Left lung (tissue), 10 donors: ENCODE measurements around the gene TWSG1. TPM values are rescaled to one million over a fixed set of nuclear protein-coding genes. Genes with fewer than 3 reads are reported as not detected.
"Not testable (repeated sequence)": the region's sequence is repeated elsewhere in the genome, so short reads cannot be mapped to it uniquely, and the experiment has no call there.

Experiments
- ATAC-seq: fragments of 200-7000 bp; cut with Tn5 transposase; one replicate; pipeline ENCODE4 v1.9.1; 2020; ENCODE audit warnings: moderate library complexity
- DNase-seq, 4 donors: peaks; one replicate each; pipeline ENCODE4 v3.0.0-alpha.2; 2013 to 2020
- H3K27ac ChIP-seq, 2 donors: fragments of 200-600 bp; sonication (generic) in 1 of 2; one replicate each; pipeline versions ENCODE4 v1.5.0 to v1.8.0; 2020 to 2021
- H3K27me3 ChIP-seq, 2 donors: fragments of 200-600 bp; sonication (generic) in 1 of 2; one replicate each; pipeline versions ENCODE4 v1.5.0 to v1.8.0; 2020 to 2021
- H3K36me3 ChIP-seq, 2 donors: fragments of 200-600 bp; sonication (generic) in 1 of 2; one replicate each; pipeline versions ENCODE4 v1.5.0 to v1.8.0; 2020 to 2021
- H3K4me1 ChIP-seq, 2 donors: fragments of 200-600 bp; one replicate each; pipeline ENCODE4 v1.8.0; 2021
- H3K4me3 ChIP-seq, 2 donors: fragments of 200-600 bp; sonication (generic) in 1 of 2; one replicate each; pipeline versions ENCODE4 v1.5.0 to v1.8.0; 2020 to 2021; ENCODE audit warnings: mild to moderate bottlenecking in 1 of 2
- H3K9me3 ChIP-seq, 2 donors: fragments of 200-600 bp; sonication (generic) in 1 of 2; one replicate each; pipeline versions ENCODE4 v1.5.0 to v1.8.0; 2020 to 2021
- CTCF ChIP-seq, 2 donors: fragments of 200-600 bp; sonication (generic) in 1 of 2; IDR thresholded peaks; one replicate each; pipeline versions ENCODE4 v1.5.0 to v1.8.0; 2021; ENCODE audit warnings: antibody characterized with exemption in 2 of 2
- intact Hi-C, 2 donors: fragments of 100-400 bp; cut with DNase I; formaldehyde crosslinking; loops; one replicate each; pipeline versions ENCODE4 v1.11.2 to v1.14.2; 2022
- polyA plus RNA-seq, 6 donors: library from polyadenylated mRNA; unstranded; fragments of 120-200 nt; gene quantifications; one replicate each; pipeline ENCODE4 v1.2.1, GENCODE V29; 2013; ENCODE audit not compliant: insufficient read length in 6 of 6
- total RNA-seq, 2 donors: library from RNA; stranded (reverse); fragmentation: NEBNext Ultra II Directional; extraction: Animal tissue kit (Norgen Biotek cat#: 25700); gene quantifications; one replicate each; pipeline ENCODE4 v1.2.1, GENCODE V29; 2021
- donor health status: DM: no; HTN: yes; CAD: no.
- donor health status: DM: no; HTN: no; CAD: no.

TWSG1 gene
- total and polyA plus RNA-seq, 8 donors, result 32.2 to 78.9 (median 71.0) TPM

- Histone ChIP-seq H3K27me3 (no peaks in the 10 kb centered on the region), H3K9me3 (peaks cover 0 to 5% of the 10 kb centered on the region in 2 donors), H3K4me3 (no peak overlapping the region), H3K4me1 (no peaks in the 10 kb centered on the region), H3K27ac (no peak overlapping the region), H3K36me3 (no peaks in the 10 kb centered on the region)
- intact Hi-C loops, result no loop called here
- DNase-seq (no peak), ATAC-seq (no peak)
- TF ChIP-seq CTCF (IDR thresholded peaks at IDR 0.05), result no peak
These were observed 92.2 kb downstream of the TWSG1 start for GRCh38 chr18:9426753-9427152.

- DNase-seq, result no peak
These were observed 93.7 kb downstream of the TWSG1 start for GRCh38 chr18:9428301-9428706.

GRCh38 chr18:9428862-9429661, 94.5 kb downstream of the TWSG1 start:
- TF ChIP-seq CTCF (IDR thresholded peaks at IDR 0.05), result no peak
- H3K4me1 ChIP-seq, result peaks cover 0 to 4% of the 10 kb centered on the region in 2 donors
- no peak overlapping the region for H3K4me3 ChIP-seq
- DNase-seq, result no peak
- intact Hi-C loops, result no loop called here
- no peaks in the 10 kb centered on the region for H3K27me3 ChIP-seq
- no peak overlapping the region for H3K27ac ChIP-seq
- no peak for ATAC-seq
- H3K9me3 ChIP-seq, result peaks cover 0 to 1% of the 10 kb centered on the region in 2 donors
- H3K36me3 ChIP-seq, result no peaks in the 10 kb centered on the region

More at GRCh38 chr18:9428301-9428706, 93.7 kb downstream of the TWSG1 start:
- no peaks in the 10 kb centered on the region for H3K36me3 ChIP-seq
- no peak overlapping the region for H3K4me3 ChIP-seq
- no peak for ATAC-seq
- no peak for TF ChIP-seq CTCF (IDR thresholded peaks at IDR 0.05)
- no peak overlapping the region for H3K27ac ChIP-seq
- intact Hi-C loops, result no loop called here
- H3K9me3 ChIP-seq, result peaks cover 0 to 5% of the 10 kb centered on the region in 2 donors
- H3K4me1 ChIP-seq, result no peaks in the 10 kb centered on the region
- no peaks in the 10 kb centered on the region for H3K27me3 ChIP-seq

GRCh38 chr18:9429662-9429993, 95.1 kb downstream of the TWSG1 start:
- intact Hi-C loops, result no loop called here
- no peak for DNase-seq

GRCh38 chr18:9430315-9430714, 95.7 kb downstream of the TWSG1 start:
- ATAC-seq, intact Hi-C loops, H3K4me1 ChIP-seq, H3K27me3 ChIP-seq, H3K4me3 ChIP-seq, H3K27ac ChIP-seq, H3K36me3 ChIP-seq, H3K9me3 ChIP-seq, DNase-seq: not testable (repeated sequence)

More at GRCh38 chr18:9429662-9429993, 95.1 kb downstream of the TWSG1 start:
- no peak for TF ChIP-seq CTCF (IDR thresholded peaks at IDR 0.05)
- Histone ChIP-seq H3K27ac (no peak overlapping the region), H3K27me3 (no peaks in the 10 kb centered on the region), H3K4me1 (peaks cover 0 to 6% of the 10 kb centered on the region in 2 donors), H3K36me3 (no peaks in the 10 kb centered on the region), H3K4me3 (no peak overlapping the region), H3K9me3 (no peaks in the 10 kb centered on the region)
- ATAC-seq, result no peak

GRCh38 chr18:9431296-9431695, 96.7 kb downstream of the TWSG1 start:
- H3K27ac ChIP-seq, result no peak overlapping the region
- peaks cover 0 to 6% of the 10 kb centered on the region in 2 donors for H3K4me1 ChIP-seq
- no peak overlapping the region for H3K4me3 ChIP-seq
- ATAC-seq (no peak), DNase-seq (no peak)
- no peaks in the 10 kb centered on the region for H3K36me3 ChIP-seq
- intact Hi-C loops, result no loop called here
- H3K9me3 ChIP-seq, result no peaks in the 10 kb centered on the region
- TF ChIP-seq CTCF (IDR thresholded peaks at IDR 0.05), result no peak
- H3K27me3 ChIP-seq, result no peaks in the 10 kb centered on the region

GRCh38 chr18:9433122-9433521, 98.5 kb downstream of the TWSG1 start:
- H3K27ac ChIP-seq, intact Hi-C loops, H3K4me1 ChIP-seq, H3K9me3 ChIP-seq, H3K27me3 ChIP-seq, H3K4me3 ChIP-seq, DNase-seq, ATAC-seq, H3K36me3 ChIP-seq: not testable (repeated sequence)
